D721Med (cell line): Measurements from ENCODE around the gene CCDC197.

Source experiments
- DNase-seq: peaks from one replicate; pipeline ENCODE4 v3.0.0; 2011; ENCODE audit warnings: low spot score; ENCODE audit not compliant: insufficient read length
- FAIRE-seq: peaks from 2 replicates; lab custom pipeline; 2011; peaks lifted over from hg19 to GRCh38; lab: Jason Lieb, UNC
- TF ChIP-seq, protein P1 (sequence below): IDR thresholded peaks from 2 replicates; pipeline ENCODE4 v1.5.1; 2012; ENCODE audit warnings: mild to moderate bottlenecking, control low read depth; ENCODE audit not compliant: insufficient read depth; ENCODE audit errors: missing control alignments

Gene CCDC197

GRCh38 chr14:94038921-94039629 lies 42.0 kb downstream of the CCDC197 start:
- DNase-seq (no peak), FAIRE-seq (no peak)
- TF ChIP-seq, protein P1, sequence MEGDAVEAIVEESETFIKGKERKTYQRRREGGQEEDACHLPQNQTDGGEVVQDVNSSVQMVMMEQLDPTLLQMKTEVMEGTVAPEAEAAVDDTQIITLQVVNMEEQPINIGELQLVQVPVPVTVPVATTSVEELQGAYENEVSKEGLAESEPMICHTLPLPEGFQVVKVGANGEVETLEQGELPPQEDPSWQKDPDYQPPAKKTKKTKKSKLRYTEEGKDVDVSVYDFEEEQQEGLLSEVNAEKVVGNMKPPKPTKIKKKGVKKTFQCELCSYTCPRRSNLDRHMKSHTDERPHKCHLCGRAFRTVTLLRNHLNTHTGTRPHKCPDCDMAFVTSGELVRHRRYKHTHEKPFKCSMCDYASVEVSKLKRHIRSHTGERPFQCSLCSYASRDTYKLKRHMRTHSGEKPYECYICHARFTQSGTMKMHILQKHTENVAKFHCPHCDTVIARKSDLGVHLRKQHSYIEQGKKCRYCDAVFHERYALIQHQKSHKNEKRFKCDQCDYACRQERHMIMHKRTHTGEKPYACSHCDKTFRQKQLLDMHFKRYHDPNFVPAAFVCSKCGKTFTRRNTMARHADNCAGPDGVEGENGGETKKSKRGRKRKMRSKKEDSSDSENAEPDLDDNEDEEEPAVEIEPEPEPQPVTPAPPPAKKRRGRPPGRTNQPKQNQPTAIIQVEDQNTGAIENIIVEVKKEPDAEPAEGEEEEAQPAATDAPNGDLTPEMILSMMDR: no peak

DNA sequence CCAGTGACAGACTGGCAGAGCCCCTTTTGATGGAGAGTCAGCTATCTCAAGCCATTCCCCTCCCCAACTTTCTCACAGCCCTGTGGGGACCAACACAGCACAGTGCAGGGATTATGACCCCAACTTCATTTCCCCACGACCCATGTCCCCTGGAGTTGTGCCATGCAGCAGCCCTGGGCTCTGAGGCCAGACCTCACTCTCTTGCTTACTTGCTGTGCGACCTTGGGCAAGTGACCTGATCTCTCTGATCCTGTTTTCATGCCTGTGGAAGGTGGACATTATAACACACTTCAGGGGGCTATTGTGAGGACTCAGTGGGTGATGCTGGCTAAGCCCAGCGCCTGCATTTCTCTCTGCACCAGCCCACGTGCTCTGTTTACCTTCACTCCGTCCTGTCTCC lies 43.1 kb downstream of the CCDC197 start:
- FAIRE-seq (no peak), DNase-seq (no peak)
- TF ChIP-seq, protein P1: no peak

GRCh38 chr14:94040796-94041195 lies 43.7 kb downstream of the CCDC197 start:
- DNase-seq: no peak
- TF ChIP-seq, protein P1: no peak
- FAIRE-seq: no peak

- TF ChIP-seq, protein P1: no peak
- no peak for DNase-seq
- FAIRE-seq: no peak
Measured at GRCh38 chr14:94041551-94042346, 44.6 kb downstream of the CCDC197 start.

GRCh38 chr14:94042433-94043091 lies 45.5 kb downstream of the CCDC197 start:
- FAIRE-seq (no peak), DNase-seq (no peak)
- TF ChIP-seq, protein P1: no peak

- DNase-seq (no peak), FAIRE-seq (no peak)
- TF ChIP-seq, protein P1: no peak
Measured at GRCh38 chr14:94043111-94043755, 46.1 kb downstream of the CCDC197 start.
